GM12874 (cell line): ENCODE measurements around the gene DNAJC3.

ENCODE experiments used
- CTCF ChIP-seq: IDR thresholded peaks from 2 replicates; pipeline ENCODE4 v1.5.1; 2011; ENCODE audit warnings: low read depth, mild to moderate bottlenecking, control low read depth, low read length, moderate library complexity; ENCODE audit not compliant: insufficient read depth

The DNAJC3 gene

GRCh38 chr13:95703576-95703975 is 26.6 kb downstream of the DNAJC3 start:
- no peak for TF ChIP-seq CTCF

- peak; percentile 20; the same call in 1 of the 2 replicates for TF ChIP-seq CTCF
Observed at GRCh38 chr13:95704510-95704909, 27.6 kb downstream of the DNAJC3 start.

GRCh38 chr13:95706356-95706755 is 29.4 kb downstream of the DNAJC3 start:
- TF ChIP-seq CTCF, result no peak

- no peak for TF ChIP-seq CTCF
Observed at GRCh38 chr13:95707035-95707434, 30.1 kb downstream of the DNAJC3 start.

- no peak for TF ChIP-seq CTCF
Observed at GRCh38 chr13:95707442-95708390, 30.8 kb downstream of the DNAJC3 start.

- TF ChIP-seq CTCF, result no peak
Observed at GRCh38 chr13:95708391-95708774, 31.4 kb downstream of the DNAJC3 start.

GRCh38 chr13:95708811-95709500 is 32.0 kb downstream of the DNAJC3 start:
- no peak for TF ChIP-seq CTCF
